Measurements from ENCODE around the gene TGFBRAP1.

DNA sequence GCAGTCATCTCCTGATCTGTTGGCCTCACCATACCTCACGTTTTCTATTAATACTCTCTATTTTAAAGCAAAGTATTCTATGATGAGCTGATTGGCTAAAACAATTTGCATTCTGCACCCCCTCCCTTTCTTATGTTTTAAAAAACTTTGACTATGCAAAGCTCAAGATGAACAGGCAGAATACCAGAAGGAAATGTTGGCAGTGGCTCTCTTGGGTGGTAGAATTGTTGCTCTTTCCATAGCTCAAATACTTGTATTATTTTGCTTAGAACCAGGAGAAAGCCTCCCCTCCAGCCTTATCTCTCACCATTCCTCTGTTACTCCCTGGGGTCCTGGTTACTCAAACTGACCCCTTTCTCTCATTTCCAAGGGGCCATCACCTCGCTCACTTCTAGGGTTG, 73.6 kb downstream of the TGFBRAP1 start:
- TF ChIP-seq, protein P1, sequence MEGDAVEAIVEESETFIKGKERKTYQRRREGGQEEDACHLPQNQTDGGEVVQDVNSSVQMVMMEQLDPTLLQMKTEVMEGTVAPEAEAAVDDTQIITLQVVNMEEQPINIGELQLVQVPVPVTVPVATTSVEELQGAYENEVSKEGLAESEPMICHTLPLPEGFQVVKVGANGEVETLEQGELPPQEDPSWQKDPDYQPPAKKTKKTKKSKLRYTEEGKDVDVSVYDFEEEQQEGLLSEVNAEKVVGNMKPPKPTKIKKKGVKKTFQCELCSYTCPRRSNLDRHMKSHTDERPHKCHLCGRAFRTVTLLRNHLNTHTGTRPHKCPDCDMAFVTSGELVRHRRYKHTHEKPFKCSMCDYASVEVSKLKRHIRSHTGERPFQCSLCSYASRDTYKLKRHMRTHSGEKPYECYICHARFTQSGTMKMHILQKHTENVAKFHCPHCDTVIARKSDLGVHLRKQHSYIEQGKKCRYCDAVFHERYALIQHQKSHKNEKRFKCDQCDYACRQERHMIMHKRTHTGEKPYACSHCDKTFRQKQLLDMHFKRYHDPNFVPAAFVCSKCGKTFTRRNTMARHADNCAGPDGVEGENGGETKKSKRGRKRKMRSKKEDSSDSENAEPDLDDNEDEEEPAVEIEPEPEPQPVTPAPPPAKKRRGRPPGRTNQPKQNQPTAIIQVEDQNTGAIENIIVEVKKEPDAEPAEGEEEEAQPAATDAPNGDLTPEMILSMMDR (IDR thresholded peaks at IDR 0.05), result no peak
- TF ChIP-seq POLR2A (IDR thresholded peaks at IDR 0.05) (no peak), EP300 (IDR thresholded peaks at IDR 0.05) (no peak)

Measured in tibial nerve (tissue), 4 donors.